T-helper 2 cell treated with Interferon-gamma antibody and Interleukin-4, amounts not matched to agents 5 μg/mL and 100 μg/mL, for 36 hours (primary cell): ENCODE data around the gene ADAP2.
"Not testable (repeated sequence)": the region's sequence is repeated elsewhere in the genome, so short reads cannot be mapped to it uniquely, and the experiment has no call there.

ENCODE experiments used
- DNase-seq: peaks from one replicate; pipeline ENCODE4 v3.0.0; 2021; ENCODE audit warnings: low spot score
- H3K27ac Mint-ChIP-seq: one replicate; pipeline ENCODE4 v1.8.0; 2021; ENCODE audit warnings: mild to moderate bottlenecking, mixed read lengths
- H3K27me3 Mint-ChIP-seq: one replicate; pipeline ENCODE4 v1.8.0; 2021; ENCODE audit warnings: low read depth, mixed read lengths
- H3K36me3 Mint-ChIP-seq: one replicate; pipeline ENCODE4 v1.8.0; 2021; ENCODE audit warnings: low read depth, mixed read lengths
- H3K4me1 Mint-ChIP-seq: one replicate; pipeline ENCODE4 v1.8.0; 2021; ENCODE audit warnings: low read depth, mixed read lengths
- H3K4me3 Mint-ChIP-seq: one replicate; pipeline ENCODE4 v1.8.0; 2022; ENCODE audit warnings: mild to moderate bottlenecking, moderate library complexity, mixed read lengths
- H3K9me3 Mint-ChIP-seq: one replicate; pipeline ENCODE4 v1.8.0; 2021; ENCODE audit warnings: mixed read lengths

ADAP2 gene

GRCh38 chr17:30950669-30951399 lies 29.1 kb downstream of the ADAP2 start:
- DNase-seq: no peak
- Mint-ChIP-seq H3K36me3 (no peaks in the 10 kb centered on the region), H3K27ac (no peak overlapping the region), H3K4me1 (no peaks in the 10 kb centered on the region), H3K4me3 (no peak overlapping the region), H3K27me3 (peaks cover under 1% of the 10 kb centered on the region), H3K9me3 (no peaks in the 10 kb centered on the region)

GRCh38 chr17:30952638-30953393 lies 31.1 kb downstream of the ADAP2 start:
- Mint-ChIP-seq H3K9me3 (no peaks in the 10 kb centered on the region), H3K36me3 (no peaks in the 10 kb centered on the region), H3K4me1 (no peaks in the 10 kb centered on the region), H3K27me3 (peaks cover 5% of the 10 kb centered on the region), H3K27ac (no peak overlapping the region), H3K4me3 (no peak overlapping the region)
- no peak for DNase-seq

- peaks cover 16% of the 10 kb centered on the region for H3K27me3 Mint-ChIP-seq
- H3K4me1 Mint-ChIP-seq: no peaks in the 10 kb centered on the region
- no peak overlapping the region for H3K4me3 Mint-ChIP-seq
- no peak overlapping the region for H3K27ac Mint-ChIP-seq
- DNase-seq: no peak
- H3K9me3 Mint-ChIP-seq: no peaks in the 10 kb centered on the region
- no peaks in the 10 kb centered on the region for H3K36me3 Mint-ChIP-seq
These were observed 32.5 kb downstream of the ADAP2 start for GRCh38 chr17:30954046-30954830.

- H3K4me3 Mint-ChIP-seq: no peak overlapping the region
- H3K27ac Mint-ChIP-seq: no peak overlapping the region
- peaks cover 16% of the 10 kb centered on the region for H3K27me3 Mint-ChIP-seq
- no peaks in the 10 kb centered on the region for H3K4me1 Mint-ChIP-seq
- H3K9me3 Mint-ChIP-seq: no peaks in the 10 kb centered on the region
- DNase-seq: no peak
- H3K36me3 Mint-ChIP-seq: no peaks in the 10 kb centered on the region
These were observed 35.1 kb downstream of the ADAP2 start for GRCh38 chr17:30956764-30957374.

GRCh38 chr17:30957741-30958140 lies 36.0 kb downstream of the ADAP2 start:
- Mint-ChIP-seq H3K9me3 (no peaks in the 10 kb centered on the region), H3K27ac (no peak overlapping the region), H3K4me1 (no peaks in the 10 kb centered on the region), H3K27me3 (peaks cover 16% of the 10 kb centered on the region), H3K4me3 (no peak overlapping the region), H3K36me3 (no peaks in the 10 kb centered on the region)
- DNase-seq: no peak

GRCh38 chr17:30958187-30958586 lies 36.4 kb downstream of the ADAP2 start:
- H3K9me3 Mint-ChIP-seq: no peaks in the 10 kb centered on the region
- peaks cover 16% of the 10 kb centered on the region for H3K27me3 Mint-ChIP-seq
- H3K27ac Mint-ChIP-seq: no peak overlapping the region
- no peaks in the 10 kb centered on the region for H3K4me1 Mint-ChIP-seq
- no peak overlapping the region for H3K4me3 Mint-ChIP-seq
- no peaks in the 10 kb centered on the region for H3K36me3 Mint-ChIP-seq
- no peak for DNase-seq

- no peak overlapping the region for H3K4me3 Mint-ChIP-seq
- no peak overlapping the region for H3K27ac Mint-ChIP-seq
- H3K27me3 Mint-ChIP-seq: peaks cover 11% of the 10 kb centered on the region
These were observed 39.8 kb downstream of the ADAP2 start for GRCh38 chr17:30961209-30962188.

GRCh38 chr17:30964312-30964711 lies 42.6 kb downstream of the ADAP2 start:
- H3K27me3 Mint-ChIP-seq, DNase-seq, H3K4me3 Mint-ChIP-seq, H3K36me3 Mint-ChIP-seq, H3K9me3 Mint-ChIP-seq, H3K4me1 Mint-ChIP-seq, H3K27ac Mint-ChIP-seq: not testable (repeated sequence)

More at GRCh38 chr17:30961209-30962188, 39.8 kb downstream of the ADAP2 start:
- Mint-ChIP-seq H3K36me3 (no peaks in the 10 kb centered on the region), H3K9me3 (no peaks in the 10 kb centered on the region), H3K4me1 (no peaks in the 10 kb centered on the region)
- no peak for DNase-seq

GRCh38 chr17:30964876-30965275 lies 43.1 kb downstream of the ADAP2 start:
- H3K4me1 Mint-ChIP-seq: peaks cover 12% of the 10 kb centered on the region
- no peaks in the 10 kb centered on the region for H3K36me3 Mint-ChIP-seq
- H3K4me3 Mint-ChIP-seq: no peak overlapping the region

GRCh38 chr17:30965686-30966085 lies 43.9 kb downstream of the ADAP2 start:
- Mint-ChIP-seq H3K9me3 (no peaks in the 10 kb centered on the region), H3K4me3 (no peak overlapping the region), H3K4me1 (peaks cover 20% of the 10 kb centered on the region), H3K36me3 (no peaks in the 10 kb centered on the region), H3K27ac (no peak overlapping the region), H3K27me3 (no peaks in the 10 kb centered on the region)
- no peak for DNase-seq

More at GRCh38 chr17:30964876-30965275, 43.1 kb downstream of the ADAP2 start:
- H3K9me3 Mint-ChIP-seq: no peaks in the 10 kb centered on the region
- H3K27ac Mint-ChIP-seq: no peak overlapping the region
- no peaks in the 10 kb centered on the region for H3K27me3 Mint-ChIP-seq
- DNase-seq: no peak

GRCh38 chr17:30967911-30968310 lies 46.2 kb downstream of the ADAP2 start:
- H3K27me3 Mint-ChIP-seq, H3K36me3 Mint-ChIP-seq, H3K4me3 Mint-ChIP-seq, H3K9me3 Mint-ChIP-seq, H3K27ac Mint-ChIP-seq, DNase-seq: not testable (repeated sequence)
- H3K4me1 Mint-ChIP-seq: peaks cover 29% of the 10 kb centered on the region

GRCh38 chr17:30969989-30970830 lies 48.5 kb downstream of the ADAP2 start:
- H3K9me3 Mint-ChIP-seq: peaks cover 4% of the 10 kb centered on the region
- no peaks in the 10 kb centered on the region for H3K27me3 Mint-ChIP-seq
- peak overlapping the region; percentile 97 for H3K4me3 Mint-ChIP-seq
- H3K36me3 Mint-ChIP-seq: peaks cover 21% of the 10 kb centered on the region
- peak overlapping the region; percentile 97 for H3K27ac Mint-ChIP-seq
- H3K4me1 Mint-ChIP-seq: peaks cover 32% of the 10 kb centered on the region
- no peak for DNase-seq
